ENCODE measurements around the gene CLIP1. TPM values are rescaled to one million over a fixed set of nuclear protein-coding genes. Genes with fewer than 3 reads are reported as not detected.

CLIP1 gene
- total and polyA plus RNA-seq, 2 of the 13 experiments (the other 11 are each of a cell fraction or from before 2014, with no cell fraction given), result 28.9 to 43.7 TPM

- TF ChIP-seq TP53 (CRISPR knock-in tag; conservative IDR thresholded peaks at IDR 0.05) (no peak), GPN1 (CRISPR knock-in tag; IDR thresholded peaks at IDR 0.05; ENCODE audit: borderline replicate concordance) (peak; percentile 66; the same call in 1 of the 2 replicates), ZNF605 (CRISPR knock-in tag; IDR thresholded peaks at IDR 0.05) (peak; percentile 73), ZBTB37 (CRISPR knock-in tag; IDR thresholded peaks at IDR 0.05) (no peak), ISL2 (CRISPR knock-in tag; IDR thresholded peaks at IDR 0.05) (peak; percentile 53), NCOA2 (CRISPR knock-in tag; IDR thresholded peaks at IDR 0.05) (0 out of 2 replicates have a peak, but pooled peaks have one; percentile 17), CEBPG (CRISPR knock-in tag; IDR thresholded peaks at IDR 0.05) (peak; percentile 43; the same call in 1 of the 2 replicates), ARID2 (CRISPR knock-in tag; IDR thresholded peaks at IDR 0.05; ENCODE audit: borderline replicate concordance) (peak; percentile 80; the same call in 1 of the 2 replicates), WIZ (CRISPR knock-in tag; IDR thresholded peaks at IDR 0.05) (peak; percentile 70; the same call in 1 of the 2 replicates), CEBPZ (IDR thresholded peaks at IDR 0.05; ENCODE audit: low read length) (no peak), MTA1 (CRISPR knock-in tag; IDR thresholded peaks at IDR 0.05; ENCODE audit: borderline replicate concordance) (peak; percentile 46; the same call in 1 of the 2 replicates), ZNF431 (CRISPR knock-in tag; IDR thresholded peaks at IDR 0.05; ENCODE audit: borderline replicate concordance, low read depth) (peak; percentile 95), ZNF616 (CRISPR knock-in tag; IDR thresholded peaks at IDR 0.05; ENCODE audit: low read depth) (no peak), CERS6 (CRISPR knock-in tag; IDR thresholded peaks at IDR 0.05) (no peak), ZNF354B (CRISPR knock-in tag; IDR thresholded peaks at IDR 0.05) (0 out of 2 replicates have a peak, but pooled peaks have one; percentile 25), SP5 (CRISPR knock-in tag; IDR thresholded peaks at IDR 0.05; ENCODE audit: borderline replicate concordance, low read depth) (peak; percentile 78), TBP (CRISPR knock-in tag; IDR thresholded peaks at IDR 0.05) (no peak), TFE3 (CRISPR knock-in tag; IDR thresholded peaks at IDR 0.05) (peak; percentile 52; the same call in 1 of the 2 replicates), SMAD9 (CRISPR knock-in tag; IDR thresholded peaks at IDR 0.05) (peak; percentile 56; the same call in 1 of the 2 replicates), CHD2 (IDR thresholded peaks at IDR 0.05; ENCODE audit: low read depth, low read length) (no peak), GTF3A (CRISPR knock-in tag; conservative IDR thresholded peaks at IDR 0.05) (no peak)
Observed at GRCh38 chr12:122225683-122226365, 196.6 kb downstream of the CLIP1 start, which contains the start of gene DIABLO (continued).
